ENCODE data around the gene CCDC86.

The CCDC86 gene

GRCh38 chr11:60835534-60835846 lies 6.4 kb upstream of the CCDC86 start:
- no peaks in the 10 kb centered on the region for H3K36me3 ChIP-seq (ENCODE audit: control insufficient read depth, low read length)
- H3K4me1 ChIP-seq (ENCODE audit: control insufficient read depth, low read length): peaks cover 27% of the 10 kb centered on the region
- H3K9me2 ChIP-seq (replicated peaks; ENCODE audit: control insufficient read depth, low read length): no peaks in the 10 kb centered on the region
- H3K27me3 ChIP-seq (ENCODE audit: control insufficient read depth, low read length): no peaks in the 10 kb centered on the region
- H3K79me2 ChIP-seq (ENCODE audit: control insufficient read depth, low read length): no peaks in the 10 kb centered on the region
- H3K9me3 ChIP-seq (ENCODE audit: control insufficient read depth, insufficient read depth, low read length): no peaks in the 10 kb centered on the region
- H3F3A ChIP-seq (ENCODE audit: control insufficient read depth, insufficient read depth): no peaks in the 10 kb centered on the region
- H4K20me1 ChIP-seq (ENCODE audit: control insufficient read depth, insufficient read depth, low read depth, low read length): no peaks in the 10 kb centered on the region
- no peak overlapping the region for H3K4me3 ChIP-seq (ENCODE audit: low read length)
- H3K4me2 ChIP-seq (ENCODE audit: low read length): no peak overlapping the region
- no peak overlapping the region for H3K27ac ChIP-seq (ENCODE audit: low read depth, low read length)
- TF ChIP-seq CTCF (IDR thresholded peaks at IDR 0.05; ENCODE audit: low read depth, low read length, poor library complexity, severe bottlenecking) (no peak), EZH2phosphoT487 (IDR thresholded peaks at IDR 0.05; ENCODE audit: borderline replicate concordance, low read length) (no peak)

GRCh38 chr11:60836866-60837515 lies 4.9 kb upstream of the CCDC86 start:
- Histone ChIP-seq H3K36me3 (ENCODE audit: control insufficient read depth, low read length) (no peaks in the 10 kb centered on the region), H3K4me2 (ENCODE audit: low read length) (no peak overlapping the region), H3K79me2 (ENCODE audit: control insufficient read depth, low read length) (peaks cover 6% of the 10 kb centered on the region), H3K27ac (ENCODE audit: low read depth, low read length) (no peak overlapping the region), H3F3A (ENCODE audit: control insufficient read depth, insufficient read depth) (no peaks in the 10 kb centered on the region), H3K9me2 (replicated peaks; ENCODE audit: control insufficient read depth, low read length) (no peaks in the 10 kb centered on the region), H4K20me1 (ENCODE audit: control insufficient read depth, insufficient read depth, low read depth, low read length) (no peaks in the 10 kb centered on the region), H3K27me3 (ENCODE audit: control insufficient read depth, low read length) (no peaks in the 10 kb centered on the region), H3K4me3 (ENCODE audit: low read length) (no peak overlapping the region), H3K4me1 (ENCODE audit: control insufficient read depth, low read length) (peaks cover 21% of the 10 kb centered on the region), H3K9me3 (ENCODE audit: control insufficient read depth, insufficient read depth, low read length) (no peaks in the 10 kb centered on the region)
- TF ChIP-seq CTCF (IDR thresholded peaks at IDR 0.05; ENCODE audit: low read depth, low read length, poor library complexity, severe bottlenecking) (no peak), EZH2phosphoT487 (IDR thresholded peaks at IDR 0.05; ENCODE audit: borderline replicate concordance, low read length) (no peak)

GRCh38 chr11:60838132-60838531 lies 3.8 kb upstream of the CCDC86 start:
- Histone ChIP-seq H3K9me2 (replicated peaks; ENCODE audit: control insufficient read depth, low read length) (no peaks in the 10 kb centered on the region), H3K4me2 (ENCODE audit: low read length) (no peak overlapping the region), H3K9me3 (ENCODE audit: control insufficient read depth, insufficient read depth, low read length) (no peaks in the 10 kb centered on the region), H3K79me2 (ENCODE audit: control insufficient read depth, low read length) (peaks cover 18% of the 10 kb centered on the region), H3K4me1 (ENCODE audit: control insufficient read depth, low read length) (peaks cover 16% of the 10 kb centered on the region), H3K27ac (ENCODE audit: low read depth, low read length) (no peak overlapping the region), H3F3A (ENCODE audit: control insufficient read depth, insufficient read depth) (no peaks in the 10 kb centered on the region), H3K4me3 (ENCODE audit: low read length) (no peak overlapping the region), H4K20me1 (ENCODE audit: control insufficient read depth, insufficient read depth, low read depth, low read length) (no peaks in the 10 kb centered on the region), H3K27me3 (ENCODE audit: control insufficient read depth, low read length) (no peaks in the 10 kb centered on the region), H3K36me3 (ENCODE audit: control insufficient read depth, low read length) (peaks cover 6% of the 10 kb centered on the region)
- no peak for TF ChIP-seq CTCF (IDR thresholded peaks at IDR 0.05; ENCODE audit: low read depth, low read length, poor library complexity, severe bottlenecking)
- no peak for TF ChIP-seq EZH2phosphoT487 (IDR thresholded peaks at IDR 0.05; ENCODE audit: borderline replicate concordance, low read length)

All from DOHH2 (cell line).